Measurements from ENCODE around the gene NKTR. TPM values are rescaled to one million over a fixed set of nuclear protein-coding genes. Genes with fewer than 3 reads are reported as not detected.

NKTR gene
- total and polyA plus RNA-seq, 2 of the 13 experiments (the other 11 are each of a cell fraction or from before 2014, with no cell fraction given), result 41.3 to 59.6 TPM

DNA sequence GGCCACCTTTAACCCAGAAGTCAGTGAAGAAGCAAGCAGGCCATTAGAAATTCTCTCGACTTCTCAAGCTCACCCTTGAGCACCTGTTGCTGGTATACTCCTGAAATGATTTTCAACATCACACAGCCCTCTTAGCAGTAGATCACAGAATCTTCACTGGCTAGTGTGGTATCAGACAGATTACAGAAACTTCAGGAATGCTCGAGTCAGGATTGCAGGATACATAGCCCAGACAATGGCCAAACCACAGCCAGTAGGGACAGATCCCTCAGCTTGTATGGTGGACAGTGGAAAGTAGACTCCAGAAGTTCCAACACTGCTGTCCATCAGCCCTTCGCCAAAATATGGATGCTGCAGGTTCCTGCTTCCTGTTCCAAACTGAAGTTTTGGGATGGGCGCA lies 80.3 kb downstream of the NKTR start:
- H4K20me1 ChIP-seq (ENCODE audit: insufficient read depth, low read length), result no peaks in the 10 kb centered on the region
- POLR2A ChIA-PET, result no interaction called here
- intact Hi-C loops (cut with micrococcal nuclease; ENCODE audit: unreplicated experiment), result no loop called here
- no peak overlapping the region for H2AFZ ChIP-seq (ENCODE audit: low read length)
- CTCF ChIA-PET (ENCODE audit: low intra/inter-chr PET ratio, low total read pairs), result no interaction called here
- H3K4me2 ChIP-seq (ENCODE audit: low read depth, low read length), result no peak overlapping the region
- H3K9ac ChIP-seq (ENCODE audit: insufficient read depth, low read depth, low read length), result no peak overlapping the region
- no TSS peak for BruUV-seq (replicated peaks)
- H3K4me1 ChIP-seq (ENCODE audit: insufficient read depth, low read length), result peaks cover 5% of the 10 kb centered on the region; the same call in 1 of the 2 replicates
- TF ChIP-seq NFE2L2 (IDR thresholded peaks at IDR 0.05; ENCODE audit: low read length) (no peak), CEBPB (IDR thresholded peaks at IDR 0.05; ENCODE audit: borderline replicate concordance, low read depth, low read length) (0 out of 2 replicates have a peak, but pooled peaks have one; percentile 19), ZNF616 (CRISPR knock-in tag; IDR thresholded peaks at IDR 0.05; ENCODE audit: low read depth) (no peak)
- TF ChIP-seq, protein P1, sequence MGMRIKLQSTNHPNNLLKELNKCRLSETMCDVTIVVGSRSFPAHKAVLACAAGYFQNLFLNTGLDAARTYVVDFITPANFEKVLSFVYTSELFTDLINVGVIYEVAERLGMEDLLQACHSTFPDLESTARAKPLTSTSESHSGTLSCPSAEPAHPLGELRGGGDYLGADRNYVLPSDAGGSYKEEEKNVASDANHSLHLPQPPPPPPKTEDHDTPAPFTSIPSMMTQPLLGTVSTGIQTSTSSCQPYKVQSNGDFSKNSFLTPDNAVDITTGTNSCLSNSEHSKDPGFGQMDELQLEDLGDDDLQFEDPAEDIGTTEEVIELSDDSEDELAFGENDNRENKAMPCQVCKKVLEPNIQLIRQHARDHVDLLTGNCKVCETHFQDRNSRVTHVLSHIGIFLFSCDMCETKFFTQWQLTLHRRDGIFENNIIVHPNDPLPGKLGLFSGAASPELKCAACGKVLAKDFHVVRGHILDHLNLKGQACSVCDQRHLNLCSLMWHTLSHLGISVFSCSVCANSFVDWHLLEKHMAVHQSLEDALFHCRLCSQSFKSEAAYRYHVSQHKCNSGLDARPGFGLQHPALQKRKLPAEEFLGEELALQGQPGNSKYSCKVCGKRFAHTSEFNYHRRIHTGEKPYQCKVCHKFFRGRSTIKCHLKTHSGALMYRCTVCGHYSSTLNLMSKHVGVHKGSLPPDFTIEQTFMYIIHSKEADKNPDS (CRISPR knock-in tag; IDR thresholded peaks at IDR 0.05), result no peak
- peaks cover 1 to 29% of the 10 kb centered on the region in 2 experiments; a peak in 4 of 5 replicates for H3K27me3 ChIP-seq (ENCODE audit: control insufficient read depth in 1 of 2, insufficient read depth in 2 of 2, low read length in 2 of 2)
- DNase-seq (ENCODE audit: low spot score) (no peak), ATAC-seq (no peak), FAIRE-seq (no peak)
- H3K9me3 ChIP-seq (ENCODE audit: low read length), result no peaks in the 10 kb centered on the region
- no peaks in the 10 kb centered on the region for H3K36me3 ChIP-seq (replicated peaks in 1 of 2; ENCODE audit: control insufficient read depth in 1 of 2, insufficient read depth in 2 of 2, low read length in 2 of 2)
- H3K79me2 ChIP-seq (ENCODE audit: insufficient read depth, low read length), result no peaks in the 10 kb centered on the region
- H3K4me3 ChIP-seq (replicated peaks in 1 of 3; ENCODE audit: insufficient read depth in 1 of 3, low read depth in 2 of 3, low read length in 3 of 3), result no peak overlapping the region
- in situ Hi-C loops (cut with HindIII; ENCODE audit: extremely low pct_ligation_motif_present, low pct_unique_long_range_greater_than_20kb), result no loop called here
- H3K27ac ChIP-seq (ENCODE audit: extremely low read length, insufficient read depth, low read length), result no peak overlapping the region
- 23% methylated on average over 4 of the region's 4 CpGs for WGBS (ENCODE audit: low lambda C conversion rate)

GRCh38 chr3:42681361-42682038 lies 81.0 kb downstream of the NKTR start:
- POLR2A ChIA-PET, result no interaction called here
- no peaks in the 10 kb centered on the region for H3K36me3 ChIP-seq (replicated peaks in 1 of 2; ENCODE audit: control insufficient read depth in 1 of 2, insufficient read depth in 2 of 2, low read length in 2 of 2)
- in situ Hi-C loops (cut with HindIII; ENCODE audit: extremely low pct_ligation_motif_present, low pct_unique_long_range_greater_than_20kb), result no loop called here
- H3K4me2 ChIP-seq (ENCODE audit: low read depth, low read length), result no peak overlapping the region
- peaks cover 5% of the 10 kb centered on the region; the same call in 1 of the 2 replicates for H3K4me1 ChIP-seq (ENCODE audit: insufficient read depth, low read length)
- 12% methylated on average over 10 of the region's 10 CpGs for WGBS (ENCODE audit: low lambda C conversion rate)
- BruUV-seq (replicated peaks), result no TSS peak
- FAIRE-seq (no peak), DNase-seq (ENCODE audit: low spot score) (no peak), ATAC-seq (no peak)
- no peaks in the 10 kb centered on the region for H3K79me2 ChIP-seq (ENCODE audit: insufficient read depth, low read length)
- H3K27ac ChIP-seq (ENCODE audit: extremely low read length, insufficient read depth, low read length), result no peak overlapping the region
- H3K27me3 ChIP-seq (ENCODE audit: control insufficient read depth in 1 of 2, insufficient read depth in 2 of 2, low read length in 2 of 2), result peaks cover 1 to 29% of the 10 kb centered on the region in 2 experiments; a peak in 4 of 5 replicates
- H3K4me3 ChIP-seq (replicated peaks in 1 of 3; ENCODE audit: insufficient read depth in 1 of 3, low read depth in 2 of 3, low read length in 3 of 3), result no peak overlapping the region
- no peak overlapping the region for H2AFZ ChIP-seq (ENCODE audit: low read length)
- H3K9ac ChIP-seq (ENCODE audit: insufficient read depth, low read depth, low read length), result no peak overlapping the region
- H4K20me1 ChIP-seq (ENCODE audit: insufficient read depth, low read length), result no peaks in the 10 kb centered on the region
- H3K9me3 ChIP-seq (ENCODE audit: low read length), result no peaks in the 10 kb centered on the region
- CTCF ChIA-PET (ENCODE audit: low intra/inter-chr PET ratio, low total read pairs), result no interaction called here
- intact Hi-C loops (cut with micrococcal nuclease; ENCODE audit: unreplicated experiment), result no loop called here
- TF ChIP-seq ZNF430 (CRISPR knock-in tag; IDR thresholded peaks at IDR 0.05) (no peak), ZNF20 (CRISPR knock-in tag; IDR thresholded peaks at IDR 0.05) (no peak), IRF1 (CRISPR knock-in tag; IDR thresholded peaks at IDR 0.05; ENCODE audit: low read depth) (no peak), SYNCRIP (IDR thresholded peaks at IDR 0.05; ENCODE audit: insufficient read depth, low read depth, low read length) (no peak), FOSL2 (CRISPR knock-in tag; IDR thresholded peaks at IDR 0.05) (no peak), SUZ12 (IDR thresholded peaks at IDR 0.05; ENCODE audit: low read depth, low read length) (no peak), YY1 (IDR thresholded peaks at IDR 0.05; ENCODE audit: insufficient read depth, insufficient replicate concordance, low read depth, low read length) (no peak), GATAD2A (CRISPR knock-in tag; IDR thresholded peaks at IDR 0.05) (no peak)
- TF ChIP-seq, protein P2, sequence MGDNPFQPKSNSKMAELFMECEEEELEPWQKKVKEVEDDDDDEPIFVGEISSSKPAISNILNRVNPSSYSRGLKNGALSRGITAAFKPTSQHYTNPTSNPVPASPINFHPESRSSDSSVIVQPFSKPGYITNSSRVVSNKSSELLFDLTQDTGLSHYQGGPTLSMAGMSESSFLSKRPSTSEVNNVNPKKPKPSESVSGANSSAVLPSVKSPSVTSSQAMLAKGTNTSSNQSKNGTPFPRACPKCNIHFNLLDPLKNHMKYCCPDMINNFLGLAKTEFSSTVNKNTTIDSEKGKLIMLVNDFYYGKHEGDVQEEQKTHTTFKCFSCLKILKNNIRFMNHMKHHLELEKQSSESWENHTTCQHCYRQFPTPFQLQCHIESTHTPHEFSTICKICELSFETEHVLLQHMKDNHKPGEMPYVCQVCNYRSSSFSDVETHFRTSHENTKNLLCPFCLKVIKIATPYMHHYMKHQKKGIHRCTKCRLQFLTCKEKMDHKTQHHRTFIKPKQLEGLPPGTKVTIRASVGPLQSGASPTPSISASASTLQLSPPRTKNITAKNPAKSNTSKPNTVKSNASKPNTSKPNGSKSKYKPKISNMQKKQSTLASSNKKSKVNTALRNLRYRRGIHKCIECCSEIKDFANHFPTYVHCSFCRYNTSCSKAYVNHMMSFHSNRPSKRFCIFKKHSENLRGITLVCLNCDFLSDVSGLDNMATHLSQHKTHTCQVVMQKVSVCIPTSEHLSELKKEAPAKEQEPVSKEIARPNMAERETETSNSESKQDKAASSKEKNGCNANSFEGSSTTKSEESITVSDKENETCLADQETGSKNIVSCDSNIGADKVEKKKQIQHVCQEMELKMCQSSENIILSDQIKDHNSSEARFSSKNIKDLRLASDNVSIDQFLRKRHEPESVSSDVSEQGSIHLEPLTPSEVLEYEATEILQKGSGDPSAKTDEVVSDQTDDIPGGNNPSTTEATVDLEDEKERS (CRISPR knock-in tag; IDR thresholded peaks at IDR 0.05), result no peak
